Measurements from ENCODE around the gene PGM1.

Gene PGM1

GRCh38 chr1:63612564-63612963 lies 19.4 kb downstream of the PGM1 start:
- Histone ChIP-seq H3K4me3 (no peak overlapping the region), H3K27ac (no peak overlapping the region)
- TF ChIP-seq CTCF (IDR thresholded peaks at IDR 0.05) = no peak
- no peak for DNase-seq (ENCODE audit: low spot score)

- TF ChIP-seq CTCF (IDR thresholded peaks at IDR 0.05) = no peak
- Histone ChIP-seq H3K4me3 (no peak overlapping the region), H3K27ac (no peak overlapping the region)
- DNase-seq (ENCODE audit: low spot score) = no peak
These were observed 19.8 kb downstream of the PGM1 start for GRCh38 chr1:63612971-63613370.

- TF ChIP-seq CTCF (IDR thresholded peaks at IDR 0.05) = peak; percentile 46
- no peak overlapping the region for H3K27ac ChIP-seq
- H3K4me3 ChIP-seq = no peak overlapping the region
- no peak for DNase-seq (ENCODE audit: low spot score)
These were observed 22.7 kb downstream of the PGM1 start for GRCh38 chr1:63615768-63616420.

- no peak for TF ChIP-seq CTCF (IDR thresholded peaks at IDR 0.05)
- Histone ChIP-seq H3K4me3 (no peak overlapping the region), H3K27ac (peak overlapping the region in 1 of 2 donors; percentile 20)
- DNase-seq (ENCODE audit: low spot score) = no peak
These were observed 24.2 kb downstream of the PGM1 start for GRCh38 chr1:63617450-63617849.

- Histone ChIP-seq H3K4me3 (no peak overlapping the region), H3K27ac (no peak overlapping the region)
- DNase-seq (ENCODE audit: low spot score) = no peak
- TF ChIP-seq CTCF (IDR thresholded peaks at IDR 0.05) = no peak
These were observed 24.8 kb downstream of the PGM1 start for GRCh38 chr1:63618011-63618410.

- DNase-seq (ENCODE audit: low spot score) = no peak
- Histone ChIP-seq H3K4me3 (no peak overlapping the region), H3K27ac (peak overlapping the region in 1 of 2 donors; percentile 17)
- no peak for TF ChIP-seq CTCF (IDR thresholded peaks at IDR 0.05)
These were observed 26.3 kb downstream of the PGM1 start for GRCh38 chr1:63619558-63619957.

- Histone ChIP-seq H3K27ac (peak overlapping the region; percentile 34 to 42), H3K4me3 (no peak overlapping the region)
- no peak for DNase-seq (ENCODE audit: low spot score)
- no peak for TF ChIP-seq CTCF (IDR thresholded peaks at IDR 0.05)
These were observed 27.5 kb downstream of the PGM1 start for GRCh38 chr1:63620671-63621070.

All from coronary artery (tissue), 2 donors.